GM21576 (cell line): ENCODE results near the gene GLRX3.
A peak's percentile ranks its signal among the peaks of the same experiment; 100 is the strongest.
"Not testable (repeated sequence)": the region's sequence is repeated elsewhere in the genome, so short reads cannot be mapped to it uniquely, and the experiment has no call there.

ENCODE experiments used
- ATAC-seq: cut with Tn5 transposase; IDR thresholded peaks from one replicate; pipeline ENCODE4 v1.9.1; 2021; ENCODE audit warnings: mild to moderate bottlenecking, moderate library complexity; ENCODE audit not compliant: unreplicated experiment

The GLRX3 gene

DNA sequence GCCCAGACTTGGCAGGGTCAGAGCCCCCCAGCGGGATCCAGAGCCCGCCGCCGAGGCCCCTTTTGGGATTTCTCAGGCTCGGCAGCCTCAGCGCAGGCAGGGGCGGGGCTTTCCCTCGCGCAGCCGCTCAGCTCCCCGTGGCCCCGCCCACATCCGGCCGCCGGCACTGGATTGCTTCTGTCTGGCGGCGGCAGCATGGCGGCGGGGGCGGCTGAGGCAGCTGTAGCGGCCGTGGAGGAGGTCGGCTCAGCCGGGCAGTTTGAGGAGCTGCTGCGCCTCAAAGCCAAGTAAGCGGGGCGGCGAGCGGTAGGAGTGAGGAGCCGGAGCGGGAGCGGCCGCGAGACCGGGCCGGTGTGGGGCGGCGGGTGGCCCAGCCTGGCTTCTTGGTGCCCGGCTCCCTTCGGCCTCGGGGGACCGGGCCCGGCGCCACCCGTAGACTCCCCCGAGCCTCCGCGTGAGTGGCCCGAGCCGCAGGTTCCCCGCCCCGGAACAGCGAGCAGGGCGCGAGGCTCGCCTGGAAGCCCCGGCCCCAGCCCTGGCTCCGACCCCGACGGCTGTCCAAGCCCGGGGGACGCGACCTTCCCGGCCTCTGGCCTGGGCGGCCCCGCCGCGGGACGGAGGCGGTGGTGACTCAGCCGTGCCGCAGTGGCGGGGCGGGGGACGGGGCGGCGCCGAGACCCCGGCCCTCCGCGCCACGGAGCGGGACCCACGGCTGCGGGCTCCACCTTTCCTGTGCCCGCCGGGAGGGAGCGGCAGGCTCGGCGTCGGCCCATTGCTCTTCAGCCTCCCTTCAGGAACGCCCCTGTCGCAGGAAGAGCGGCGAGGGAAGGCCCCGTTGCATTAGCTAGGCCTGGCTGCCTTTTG, at the start of gene GLRX3:
Gene GLRX3, plus strand, starts transcription at position 166 of the 864 bp plus-strand sequence. Its CDS starts 30 bp downstream, at position 196.
- ATAC-seq: peak; percentile 78

DNA sequence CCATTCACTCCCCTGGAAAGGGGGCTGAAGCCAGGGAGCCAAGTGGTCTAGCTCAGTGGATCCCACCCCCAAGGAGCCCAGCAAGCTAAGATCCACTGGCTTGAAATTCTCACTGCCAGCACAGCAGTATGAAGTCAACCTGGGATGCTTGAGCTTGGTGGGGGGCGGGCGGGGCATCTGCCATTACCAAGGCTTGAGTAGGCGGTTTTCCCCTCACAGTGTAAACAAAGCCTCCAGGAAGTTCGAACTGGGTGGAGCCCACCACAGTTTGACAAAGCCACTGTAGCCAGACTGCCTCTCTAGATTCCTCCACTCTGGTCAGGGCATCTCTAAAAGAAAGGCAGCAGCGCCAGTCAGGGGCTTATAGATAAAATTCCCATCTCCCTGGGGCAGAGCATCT, 45.6 kb upstream of the GLRX3 start:
- ATAC-seq: not testable (repeated sequence)

DNA sequence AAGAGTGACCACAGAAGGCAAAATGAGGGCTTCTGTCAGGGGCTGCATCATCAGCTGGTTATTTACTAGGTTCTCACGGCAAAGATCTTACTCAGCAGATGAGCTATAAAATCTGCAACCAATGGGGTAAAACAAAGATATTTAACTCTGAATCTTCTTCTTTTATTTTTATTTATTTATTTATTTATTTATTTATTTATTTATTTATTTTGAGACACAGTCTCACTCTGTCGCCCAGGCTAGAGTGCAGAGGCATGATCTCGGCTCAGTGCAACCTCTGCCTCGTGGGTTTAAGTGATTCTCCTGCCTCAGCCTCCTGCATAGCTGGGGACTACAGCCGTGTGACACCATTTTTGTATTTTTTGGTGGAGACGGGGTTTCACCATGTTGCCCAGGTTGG, 36.8 kb upstream of the GLRX3 start:
- ATAC-seq: no peak

DNA sequence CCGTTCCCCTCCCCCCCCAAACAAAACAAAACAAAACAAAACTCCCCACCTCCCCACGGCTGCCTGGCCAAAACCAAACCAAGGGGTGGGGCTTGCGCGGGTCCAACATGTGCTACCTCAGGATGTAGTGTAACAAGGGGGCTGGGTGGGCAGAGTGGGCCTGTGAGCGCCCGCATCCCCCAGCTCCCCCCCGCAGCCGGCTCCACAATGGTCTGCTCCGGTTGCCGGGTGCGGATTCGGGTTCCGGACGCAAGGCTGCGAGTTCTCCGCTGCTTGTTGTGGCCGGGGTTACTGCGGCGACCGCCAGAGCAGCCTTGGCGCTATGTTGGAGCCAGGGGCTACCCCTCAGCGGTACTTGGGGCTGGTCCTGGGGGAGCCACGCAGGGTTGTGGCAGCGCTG, 30.5 kb upstream of the GLRX3 start:
- ATAC-seq: no peak

DNA sequence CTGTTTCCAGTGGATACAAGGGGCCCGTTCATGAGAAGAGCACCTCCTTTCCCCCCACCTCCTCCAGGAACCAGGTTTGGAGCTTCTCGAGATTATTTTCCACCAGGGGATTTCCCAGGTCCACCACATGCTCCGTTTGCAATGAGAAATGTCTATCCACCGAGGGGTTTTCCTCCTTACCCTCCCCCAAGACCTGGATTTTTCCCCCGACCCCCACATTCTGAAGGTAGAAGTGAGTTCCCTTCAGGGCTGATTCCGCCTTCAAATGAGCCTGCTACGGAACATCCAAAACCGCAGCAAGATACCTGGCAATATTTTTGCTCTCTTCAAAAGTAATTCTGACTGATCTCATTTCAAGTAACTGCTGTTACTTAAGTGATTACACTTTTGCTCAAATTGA, 28.0 kb upstream of the GLRX3 start:
- not testable (repeated sequence) for ATAC-seq

DNA sequence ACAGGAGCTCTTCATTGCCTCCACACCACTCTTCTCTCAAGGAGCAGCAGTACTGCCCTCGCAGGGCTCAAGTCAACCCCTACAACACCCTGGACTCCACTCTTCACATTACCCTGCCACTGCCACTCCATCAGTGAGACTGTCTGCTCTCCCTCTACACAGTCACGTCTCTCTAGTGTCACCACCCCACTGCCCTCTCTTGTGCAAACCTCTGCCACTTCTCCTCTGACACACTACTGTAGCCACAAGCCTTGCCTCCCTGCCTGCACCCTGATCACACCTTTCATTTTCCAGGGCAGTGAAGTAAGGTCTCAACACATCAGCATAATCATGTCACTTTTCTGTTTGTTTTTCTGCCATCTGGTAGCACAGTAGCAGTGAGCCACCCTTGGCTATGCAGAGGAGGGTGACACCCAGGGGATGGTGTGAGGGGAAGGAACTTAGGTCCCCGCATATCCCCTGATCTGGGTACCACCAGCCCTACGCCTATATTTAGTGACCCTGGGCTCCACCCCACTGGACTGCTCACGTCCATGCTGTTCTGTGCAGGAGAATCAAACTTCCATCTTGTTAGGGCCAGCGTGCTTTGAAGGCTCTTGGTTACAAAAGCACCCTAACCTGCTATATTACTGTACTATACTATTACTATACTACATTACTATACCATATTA, 27.1 kb upstream of the GLRX3 start:
- ATAC-seq: no peak

- ATAC-seq: no peak
These were observed 26.4 kb upstream of the GLRX3 start for GRCh38 chr10:130109796-130110245.

- peak; percentile 80 for ATAC-seq
These were observed 25.7 kb upstream of the GLRX3 start, which contains the start of gene C10orf143 for GRCh38 chr10:130110246-130111112. C10orf143 (minus strand) TSS chr10:130110830; CDS start chr10:130110772, 58 bp downstream.

GRCh38 chr10:130111113-130111851, 24.9 kb upstream of the GLRX3 start:
- ATAC-seq: peak; percentile 84

- no peak for ATAC-seq
These were observed 24.4 kb upstream of the GLRX3 start for GRCh38 chr10:130111852-130112180.

DNA sequence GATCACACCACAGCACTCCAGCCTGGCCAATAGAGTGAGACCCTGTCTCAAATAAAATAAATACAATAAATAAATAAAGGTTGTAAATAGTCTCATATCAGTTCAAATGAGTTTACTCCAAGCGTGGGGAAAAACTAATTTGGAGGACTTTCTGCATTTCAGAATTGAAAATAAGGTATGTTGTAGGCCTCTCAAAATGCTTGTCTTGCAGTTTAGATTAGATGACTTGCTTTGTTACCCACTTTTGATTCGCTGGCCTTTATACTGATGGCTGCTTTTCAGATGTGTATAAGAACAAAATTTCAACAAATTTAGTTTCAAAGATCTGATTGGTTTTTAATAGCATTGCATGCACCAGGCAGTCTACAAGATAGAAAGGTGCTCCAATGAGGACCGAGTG, 23.4 kb upstream of the GLRX3 start:
- ATAC-seq: no peak

DNA sequence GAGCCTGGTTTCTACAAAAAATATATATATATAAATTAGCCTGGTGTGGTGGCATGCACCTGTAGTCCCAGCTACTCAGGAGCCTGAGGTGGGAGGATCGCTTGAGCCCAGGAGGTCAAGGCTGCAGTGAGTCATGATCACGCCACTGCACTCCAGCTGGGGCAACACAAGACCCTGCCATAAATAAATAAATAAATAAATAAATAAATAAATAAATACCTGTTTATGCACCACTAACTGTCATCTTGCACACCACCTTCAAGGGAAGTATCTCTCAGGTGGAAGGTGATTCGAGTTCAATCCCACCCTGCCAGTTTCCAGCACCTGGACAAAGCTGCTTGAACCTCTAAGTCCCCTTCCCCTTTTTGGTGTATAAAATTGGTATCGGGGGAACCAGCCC, 19.2 kb upstream of the GLRX3 start:
- ATAC-seq: not testable (repeated sequence)

GRCh38 chr10:130117535-130117934, 18.7 kb upstream of the GLRX3 start:
- ATAC-seq: not testable (repeated sequence)

- ATAC-seq: no peak
These were observed 14.6 kb upstream of the GLRX3 start for GRCh38 chr10:130121486-130122079.

GRCh38 chr10:130127364-130128061, 8.7 kb upstream of the GLRX3 start:
- peak; percentile 92 for ATAC-seq

DNA sequence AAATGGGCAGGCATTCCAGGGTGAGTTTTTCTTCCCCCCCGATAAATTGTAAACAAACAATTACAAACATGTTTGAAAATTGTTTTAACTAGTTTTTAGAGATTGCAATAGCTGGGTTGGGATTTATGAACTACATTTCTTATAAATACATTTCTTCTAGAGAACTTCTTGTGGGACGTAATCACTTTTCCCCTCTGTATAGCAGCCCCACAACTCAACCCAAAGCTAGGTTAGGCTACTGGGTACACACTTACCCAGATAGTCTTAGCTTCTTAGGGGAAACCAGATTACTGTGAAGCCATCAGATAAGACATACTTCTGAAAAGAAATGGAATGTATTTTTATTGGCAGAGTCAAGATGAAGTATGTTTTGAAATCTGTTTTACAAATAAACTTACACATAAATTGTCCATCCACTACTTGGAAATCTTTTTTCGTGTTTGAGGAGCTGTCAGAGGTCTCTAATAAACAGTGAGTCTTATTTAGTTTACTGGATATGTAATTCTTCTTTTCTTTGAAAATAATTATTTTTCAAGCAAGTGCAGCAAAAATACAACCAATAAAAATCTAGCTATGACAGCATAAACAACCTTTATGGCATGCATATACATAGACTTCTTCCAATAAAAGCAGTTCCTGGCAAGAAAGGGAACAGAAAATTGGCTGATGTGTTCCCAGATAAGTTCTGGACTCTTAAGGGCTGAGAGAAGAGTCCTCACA, 8.0 kb upstream of the GLRX3 start:
- no peak for ATAC-seq

DNA sequence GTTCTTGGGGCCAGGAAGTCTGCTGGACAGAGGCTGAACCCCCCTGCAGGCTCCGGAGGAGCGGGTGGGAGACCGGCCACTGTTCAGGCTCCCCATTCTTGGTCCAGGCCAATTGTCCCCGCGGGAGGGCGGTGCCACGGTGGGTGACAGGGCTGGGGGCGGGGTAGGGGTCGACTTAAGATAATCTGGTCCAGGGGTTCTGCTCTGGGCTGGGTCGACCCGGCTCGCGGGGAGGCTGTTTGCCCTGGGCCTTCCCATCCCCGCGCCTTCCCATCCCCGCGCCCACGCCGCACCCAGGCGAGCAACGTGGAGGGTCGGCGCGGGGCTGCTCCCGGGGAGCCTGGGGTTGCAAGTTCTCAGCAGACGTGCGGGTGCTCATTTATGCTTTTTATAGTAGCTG, 7.3 kb upstream of the GLRX3 start:
- no peak for ATAC-seq

DNA sequence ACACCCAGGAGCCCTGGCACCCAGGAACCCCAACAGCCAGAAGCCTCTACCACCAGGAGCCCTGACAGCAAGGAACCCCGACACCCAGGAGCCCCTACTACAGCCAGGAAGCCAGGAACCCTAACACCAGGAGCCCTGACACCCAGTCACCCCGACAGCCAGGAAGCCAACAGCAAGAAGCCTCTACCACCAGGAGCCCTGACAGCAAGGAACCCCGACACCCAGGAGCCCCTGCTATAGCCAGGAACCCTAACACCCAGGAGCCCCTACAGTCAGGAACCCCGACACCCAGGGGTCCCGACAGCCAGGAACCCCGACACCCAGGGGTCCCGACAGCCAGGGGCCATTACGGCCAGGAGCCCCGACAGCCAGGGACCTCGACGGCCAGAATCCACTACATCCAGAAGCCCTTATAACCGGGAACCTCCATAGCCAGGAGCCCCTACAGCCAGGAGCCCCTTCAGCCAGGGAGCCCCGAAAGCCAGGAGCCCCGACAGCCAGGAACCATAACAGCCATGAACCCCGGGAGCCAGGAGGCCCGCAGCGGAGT, 440 bp upstream of the GLRX3 start:
- ATAC-seq: peak; percentile 20

DNA sequence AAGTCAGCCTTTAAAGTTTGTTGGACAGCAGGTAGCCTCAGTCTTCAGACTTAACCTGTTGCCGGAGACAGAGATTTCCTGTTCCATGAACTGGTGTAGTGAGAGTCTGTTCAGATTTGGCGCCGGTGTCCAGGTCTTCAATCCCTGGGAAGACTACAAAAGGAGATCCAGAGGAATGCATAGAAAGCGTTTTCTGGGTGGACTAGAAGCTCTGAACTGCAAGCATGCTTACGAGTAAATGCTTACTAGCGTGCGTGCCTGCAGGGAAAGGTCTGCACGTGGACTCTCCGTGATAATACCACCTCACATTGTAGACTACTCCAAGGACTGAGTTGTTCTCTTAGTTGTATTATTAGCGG, 878 bp downstream of the GLRX3 start:
- ATAC-seq: no peak
